Keratinocyte (primary cell): Measurements from ENCODE around the gene CABP2. TPM values are rescaled to one million over a fixed set of nuclear protein-coding genes. Genes with fewer than 3 reads are reported as not detected.

Experiments
- DNase-seq: peaks from one replicate; pipeline ENCODE4 v3.0.0-alpha.2; 2011; ENCODE audit warnings: low read depth, missing footprints, low spot score
- FAIRE-seq: peaks from 2 replicates; lab custom pipeline; 2011; peaks lifted over from hg19 to GRCh38; lab: Jason Lieb, UNC
- H2AFZ ChIP-seq: 2 replicates; pipeline ENCODE4 v1.6.0; 2012; ENCODE audit warnings: low read length, control low read depth, inconsistent platforms; ENCODE audit not compliant: control insufficient read depth
- H3K27ac ChIP-seq: 2 replicates; pipeline ENCODE4 v1.5.1; 2011; ENCODE audit warnings: low read length; ENCODE audit not compliant: control insufficient read depth, insufficient read depth
- H3K27me3 ChIP-seq: 3 replicates; pipeline ENCODE4 v1.6.0; 2011; ENCODE audit warnings: low read length; ENCODE audit not compliant: control insufficient read depth, insufficient read depth; ENCODE audit errors: extremely low read depth
- H3K36me3 ChIP-seq, 2 experiments: 2 replicates in 1 of 2; 3 replicates in 1 of 2; pipeline ENCODE4 v1.5.1; 2011; ENCODE audit warnings: low read length in 2 of 2, mild to moderate bottlenecking in 1 of 2; ENCODE audit not compliant: control insufficient read depth in 2 of 2, insufficient read depth in 2 of 2; ENCODE audit errors: extremely low read depth in 1 of 2
- H3K4me1 ChIP-seq: 3 replicates; pipeline ENCODE4 v1.5.1; 2011; ENCODE audit warnings: low read length; ENCODE audit not compliant: control insufficient read depth, insufficient read depth; ENCODE audit errors: extremely low read depth
- H3K4me2 ChIP-seq: 3 replicates; pipeline ENCODE4 v1.6.0; 2011; ENCODE audit warnings: low read depth, low read length; ENCODE audit not compliant: control insufficient read depth, insufficient read depth; ENCODE audit errors: extremely low read depth
- H3K4me3 ChIP-seq, 3 experiments: fragments of 200-600 bp in 1 of 3; sonication (generic) in 1 of 3; 2 replicates in 2 of 3; 3 replicates in 1 of 3; pipeline ENCODE4 v1.5.1; 2011 to 2016; ENCODE audit warnings: low read length in 3 of 3, mild to moderate bottlenecking in 3 of 3, control low read depth in 2 of 3, inconsistent platforms in 1 of 3, low read depth in 1 of 3, mixed read lengths in 1 of 3, mixed run types in 1 of 3, moderate library complexity in 1 of 3; ENCODE audit not compliant: control insufficient read depth in 2 of 3, insufficient read depth in 2 of 3; ENCODE audit errors: extremely low read depth in 1 of 3
- H3K79me2 ChIP-seq: 2 replicates; pipeline ENCODE4 v1.6.0; 2012; ENCODE audit warnings: low read length; ENCODE audit not compliant: control insufficient read depth, insufficient read depth
- H3K9ac ChIP-seq: 3 replicates; pipeline ENCODE4 v1.6.0; 2011; ENCODE audit warnings: low read length; ENCODE audit not compliant: control insufficient read depth, insufficient read depth; ENCODE audit errors: extremely low read depth
- H3K9me1 ChIP-seq: 3 replicates; pipeline ENCODE4 v1.6.0; 2011; ENCODE audit warnings: low read length; ENCODE audit not compliant: control insufficient read depth, insufficient read depth; ENCODE audit errors: extremely low read depth
- H3K9me3 ChIP-seq: 2 replicates; pipeline ENCODE4 v1.5.1; 2012; ENCODE audit warnings: low read depth, low read length; ENCODE audit not compliant: control insufficient read depth
- H4K20me1 ChIP-seq: 3 replicates; pipeline ENCODE4 v1.6.0; 2011; ENCODE audit warnings: low read length; ENCODE audit not compliant: control insufficient read depth, insufficient read depth; ENCODE audit errors: extremely low read depth
- EZH2 ChIP-seq: IDR thresholded peaks from one replicate; pipeline ENCODE4 v1.6.1; 2012; ENCODE audit warnings: inconsistent platforms, mild to moderate bottlenecking, low read length, moderate library complexity
- dilution Hi-C: fragments of 300-500 bp; cut with MboI; formaldehyde crosslinking; loops from one replicate; pipeline ENCODE4 v1.7.0; 2020; ENCODE audit warnings: low sequenced_read_pairs; ENCODE audit not compliant: extremely low pct_ligation_motif_present
- polyA plus RNA-seq, 5 experiments: library from polyadenylated mRNA; depleted of rRNA in 3 of 5; stranded (reverse) in 3 of 5; stranded (forward) in 1 of 5; unstranded in 1 of 5; fragments of >200 nt; gene quantifications; 1 replicate in 1 of 5; 2 replicates in 3 of 5; 3 replicates in 1 of 5; pipeline versions ENCODE4 v1.2.1 to v1.2.3, GENCODE V29; 2011 to 2012; ENCODE audit warnings: missing spikeins in 2 of 5, low read depth in 1 of 5, low replicate concordance in 1 of 5
- TF ChIP-seq, protein P1 (sequence below), 3 experiments: IDR thresholded peaks in 1 of 3; conservative IDR thresholded peaks in 1 of 3; optimal IDR thresholded peaks in 1 of 3; 2 replicates in 2 of 3; 3 replicates in 1 of 3; pipeline versions ENCODE3 to v1.5.1; 2011; ENCODE audit warnings: low read length in 3 of 3, mild to moderate bottlenecking in 3 of 3, moderate library complexity in 2 of 3, control low read depth in 1 of 3, inconsistent platforms in 1 of 3; ENCODE audit not compliant: insufficient read depth in 2 of 3; ENCODE audit errors: extremely low read depth in 1 of 3

The CABP2 gene
- polyA plus RNA-seq, 1 donor (not counting 4 experiments of a cell fraction or from before 2014, with no cell fraction given), result not detected

DNA sequence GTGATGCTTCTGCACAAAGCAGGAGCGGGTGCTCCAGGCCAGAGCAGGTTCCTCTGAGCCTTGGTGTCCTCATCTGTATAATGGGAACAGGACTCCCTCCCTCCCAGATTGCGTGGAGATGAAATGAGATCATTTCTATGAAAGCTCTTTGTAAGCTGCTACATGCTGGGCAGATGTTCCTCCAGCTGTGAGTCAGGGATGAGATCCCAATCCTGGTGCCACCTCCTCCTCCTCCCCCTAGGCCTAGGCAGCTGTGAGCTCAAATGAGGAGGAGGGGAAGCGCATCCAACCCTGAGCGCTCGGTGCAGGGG, 7.0 kb upstream of the CABP2 start:
- Histone ChIP-seq H3K79me2 (no peaks in the 10 kb centered on the region), H3K9me3 (peaks cover 7% of the 10 kb centered on the region), H4K20me1 (no peaks in the 10 kb centered on the region), H3K36me3 (no peaks in the 10 kb centered on the region), H3K9ac (no peak overlapping the region), H2AFZ (no peak overlapping the region), H3K9me1 (no peaks in the 10 kb centered on the region), H3K4me3 (no peak overlapping the region), H3K4me2 (no peak overlapping the region), H3K27me3 (no peaks in the 10 kb centered on the region), H3K4me1 (no peaks in the 10 kb centered on the region), H3K27ac (no peak overlapping the region)
- TF ChIP-seq, protein P1, sequence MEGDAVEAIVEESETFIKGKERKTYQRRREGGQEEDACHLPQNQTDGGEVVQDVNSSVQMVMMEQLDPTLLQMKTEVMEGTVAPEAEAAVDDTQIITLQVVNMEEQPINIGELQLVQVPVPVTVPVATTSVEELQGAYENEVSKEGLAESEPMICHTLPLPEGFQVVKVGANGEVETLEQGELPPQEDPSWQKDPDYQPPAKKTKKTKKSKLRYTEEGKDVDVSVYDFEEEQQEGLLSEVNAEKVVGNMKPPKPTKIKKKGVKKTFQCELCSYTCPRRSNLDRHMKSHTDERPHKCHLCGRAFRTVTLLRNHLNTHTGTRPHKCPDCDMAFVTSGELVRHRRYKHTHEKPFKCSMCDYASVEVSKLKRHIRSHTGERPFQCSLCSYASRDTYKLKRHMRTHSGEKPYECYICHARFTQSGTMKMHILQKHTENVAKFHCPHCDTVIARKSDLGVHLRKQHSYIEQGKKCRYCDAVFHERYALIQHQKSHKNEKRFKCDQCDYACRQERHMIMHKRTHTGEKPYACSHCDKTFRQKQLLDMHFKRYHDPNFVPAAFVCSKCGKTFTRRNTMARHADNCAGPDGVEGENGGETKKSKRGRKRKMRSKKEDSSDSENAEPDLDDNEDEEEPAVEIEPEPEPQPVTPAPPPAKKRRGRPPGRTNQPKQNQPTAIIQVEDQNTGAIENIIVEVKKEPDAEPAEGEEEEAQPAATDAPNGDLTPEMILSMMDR (optimal IDR thresholded peaks at IDR 0.05 in 1 of 3, IDR thresholded peaks at IDR 0.05 in 1 of 3, conservative IDR thresholded peaks at IDR 0.05 in 1 of 3; ENCODE audit: extremely low read depth in 1 of 3, insufficient read depth in 2 of 3, low read length in 3 of 3), result no peak
- no peak for TF ChIP-seq EZH2
- FAIRE-seq (no peak), DNase-seq (no peak)
- dilution Hi-C loops, result no loop called here

DNA sequence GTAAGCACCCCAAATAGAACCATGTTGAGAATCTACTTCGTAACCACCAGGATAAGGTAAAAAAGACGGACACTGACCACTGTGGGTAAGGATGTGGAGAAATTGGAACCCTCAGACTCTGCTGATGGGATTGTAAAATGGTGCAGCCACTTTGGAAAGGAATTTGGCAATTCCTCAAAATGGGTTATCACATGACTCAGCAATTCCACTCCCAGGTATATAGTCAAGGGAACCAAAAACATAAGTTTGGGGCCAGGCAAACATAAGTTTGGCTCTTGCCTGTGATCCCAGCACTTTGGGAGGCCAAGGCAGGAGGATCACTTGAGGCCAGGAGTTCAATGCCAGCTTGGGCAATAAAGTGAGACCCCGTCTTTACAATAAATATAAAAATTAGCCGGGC, 5.1 kb upstream of the CABP2 start:
- no peak overlapping the region for H3K27ac ChIP-seq
- no peaks in the 10 kb centered on the region for H3K9me1 ChIP-seq
- H4K20me1 ChIP-seq, result no peaks in the 10 kb centered on the region
- FAIRE-seq (no peak), DNase-seq (no peak)
- no peak overlapping the region for H2AFZ ChIP-seq
- TF ChIP-seq, protein P1 (optimal IDR thresholded peaks at IDR 0.05 in 1 of 3, IDR thresholded peaks at IDR 0.05 in 1 of 3, conservative IDR thresholded peaks at IDR 0.05 in 1 of 3; ENCODE audit: extremely low read depth in 1 of 3, insufficient read depth in 2 of 3, low read length in 3 of 3), result no peak
- no peak for TF ChIP-seq EZH2
- no peaks in the 10 kb centered on the region for H3K36me3 ChIP-seq
- peaks cover 2% of the 10 kb centered on the region for H3K9me3 ChIP-seq
- dilution Hi-C loops, result no loop called here
- no peak overlapping the region for H3K4me2 ChIP-seq
- H3K27me3 ChIP-seq, result no peaks in the 10 kb centered on the region
- H3K9ac ChIP-seq, result no peak overlapping the region
- H3K4me3 ChIP-seq, result no peak overlapping the region
- H3K4me1 ChIP-seq, result no peaks in the 10 kb centered on the region
- H3K79me2 ChIP-seq, result no peaks in the 10 kb centered on the region
